GM12878 (cell line): Measurements from ENCODE around the gene MAN2C1. TPM values are rescaled to one million over a fixed set of nuclear protein-coding genes. Genes with fewer than 3 reads are reported as not detected.

ENCODE experiments used
- ATAC-seq: fragments of 200-7000 bp; cut with Tn5 transposase; 3 replicates; pipeline ENCODE4 v1.9.1; 2020; ENCODE audit warnings: mild to moderate bottlenecking, moderate library complexity
- BruUV-seq: library from RNA; stranded (reverse); fragments of 400-500 nt; replicated peaks from 2 replicates; lab custom pipeline; 2021; lab: Mats Ljungman, UMichigan
- CTCF ChIA-PET: fragments of 300-600 bp; sonication (Branson Sonifier 250); formaldehyde crosslinking; extraction: SDS; loops from one replicate; lab custom pipeline; 2021; ENCODE audit warnings: inconsistent platforms; lab: Yijun Ruan, JAX
- POLR2A ChIA-PET: fragments of 350-600 bp; formaldehyde crosslinking; extraction: SDS; loops from one replicate; lab custom pipeline; 2021; ENCODE audit warnings: inconsistent platforms; lab: Charles Lee
- RAD21 ChIA-PET: fragments of 300-600 bp; sonication (Branson Sonifier 250); formaldehyde crosslinking; loops from one replicate; lab custom pipeline; 2023; ENCODE audit warnings: antibody characterized with exemption; ENCODE audit not compliant: unreplicated experiment; lab: Charles Lee
- SMC1A ChIA-PET: fragments of 300-600 bp; sonication (Branson Sonifier 250); formaldehyde crosslinking; loops from one replicate; lab custom pipeline; 2023; ENCODE audit not compliant: unreplicated experiment, uncharacterized antibody; lab: Charles Lee
- DNase-seq: peaks from one replicate; pipeline ENCODE4 v3.0.0-alpha.2; 2011; ENCODE audit warnings: low read depth, low spot score
- FAIRE-seq: peaks from 3 replicates; lab custom pipeline; 2011; peaks lifted over from hg19 to GRCh38; lab: Jason Lieb, UNC
- H2AFZ ChIP-seq: 2 replicates; pipeline ENCODE4 v1.6.0; 2011; ENCODE audit warnings: low read depth, low read length, control low read depth; ENCODE audit not compliant: control insufficient read depth
- H3K27ac ChIP-seq: 2 replicates; pipeline ENCODE4 v1.5.1; 2011; ENCODE audit warnings: control low read depth; ENCODE audit not compliant: control insufficient read depth, insufficient read depth
- H3K27me3 ChIP-seq, 2 experiments: replicated peaks in 1 of 2; 2 replicates each; pipeline versions ENCODE4 v1.6.0 to v1.6.1; 2011; ENCODE audit warnings: low read length in 1 of 2; ENCODE audit not compliant: control insufficient read depth in 2 of 2, insufficient read depth in 2 of 2
- H3K36me3 ChIP-seq, 2 experiments: 2 replicates each; pipeline ENCODE4 v1.5.1; 2011; ENCODE audit warnings: low read length in 1 of 2; ENCODE audit not compliant: control insufficient read depth in 2 of 2, insufficient read depth in 2 of 2
- H3K4me1 ChIP-seq: 2 replicates; pipeline ENCODE4 v1.6.1; 2011; ENCODE audit warnings: mild to moderate bottlenecking, low read length, moderate library complexity, mixed read lengths; ENCODE audit not compliant: control insufficient read depth, insufficient read depth
- H3K4me2 ChIP-seq: 2 replicates; pipeline ENCODE4 v1.6.0; 2011; ENCODE audit warnings: control low read depth; ENCODE audit not compliant: control insufficient read depth, insufficient read depth
- H3K4me3 ChIP-seq: fragments of 200-600 bp; sonication (generic); 2 replicates; pipeline ENCODE4 v1.5.1; 2016
- H3K79me2 ChIP-seq: 2 replicates; pipeline ENCODE4 v1.6.0; 2011; ENCODE audit warnings: low read length; ENCODE audit not compliant: control insufficient read depth, insufficient read depth
- H3K9ac ChIP-seq: 2 replicates; pipeline ENCODE4 v1.8.0; 2011; ENCODE audit warnings: low read length, control low read depth, mixed read lengths; ENCODE audit not compliant: control insufficient read depth, insufficient read depth
- H3K9me3 ChIP-seq: replicated peaks from 3 replicates; pipeline ENCODE4 v1.5.1; 2011; ENCODE audit warnings: mild to moderate bottlenecking, low read length; ENCODE audit not compliant: control insufficient read depth, insufficient read depth
- H4K20me1 ChIP-seq: 2 replicates; pipeline ENCODE4 v1.6.0; 2011; ENCODE audit not compliant: control insufficient read depth, insufficient read depth
- ATF7 ChIP-seq: fragments of 450-650 bp; IDR thresholded peaks from 2 replicates; pipeline ENCODE4 v1.6.1; 2016; ENCODE audit warnings: low read depth, mild to moderate bottlenecking
- BACH1 ChIP-seq: fragments of 450-650 bp; IDR thresholded peaks from 2 replicates; pipeline ENCODE4 v1.6.1; 2017; ENCODE audit warnings: mild to moderate bottlenecking, borderline replicate concordance
- BMI1 ChIP-seq: fragments of 450-650 bp; IDR thresholded peaks from 2 replicates; pipeline ENCODE4 v1.6.1; 2016; ENCODE audit warnings: mild to moderate bottlenecking, moderate library complexity, borderline replicate concordance
- BRCA1 ChIP-seq: IDR thresholded peaks from 2 replicates; pipeline ENCODE4 v1.6.1; 2011; ENCODE audit warnings: low read depth, low read length, improper control_type of control experiment
- CEBPB ChIP-seq, 2 experiments: fragments of 150-350 bp in 1 of 2; IDR thresholded peaks; 2 replicates each; pipeline ENCODE4 v1.6.1; 2012 to 2014; ENCODE audit warnings: low read depth in 2 of 2, low read length in 2 of 2, borderline replicate concordance in 1 of 2, inconsistent platforms in 1 of 2
- ESRRA ChIP-seq: IDR thresholded peaks from 2 replicates; pipeline ENCODE4 v1.6.1; 2012; ENCODE audit warnings: mild to moderate bottlenecking, low read length, improper control_type of control experiment
- HDAC2 ChIP-seq: fragments of 200-600 bp; sonication (generic); IDR thresholded peaks from 2 replicates; pipeline ENCODE4 v1.6.1; 2017
- JUND ChIP-seq: IDR thresholded peaks from 2 replicates; pipeline ENCODE4 v1.6.1; 2012; ENCODE audit warnings: low read depth, mild to moderate bottlenecking, low read length, improper control_type of control experiment, moderate library complexity
- NFYB ChIP-seq: IDR thresholded peaks from 2 replicates; pipeline ENCODE4 v1.6.1; 2011; ENCODE audit warnings: low read depth, mild to moderate bottlenecking, low read length, improper control_type of control experiment, moderate library complexity; ENCODE audit not compliant: insufficient read depth
- NR2C2 ChIP-seq: IDR thresholded peaks from 2 replicates; pipeline ENCODE4 v1.6.1; 2011; ENCODE audit warnings: borderline replicate concordance, low read depth; ENCODE audit not compliant: control insufficient read depth, insufficient read length
- RAD21 ChIP-seq: IDR thresholded peaks from 2 replicates; pipeline ENCODE4 v1.6.1; 2011; ENCODE audit warnings: mild to moderate bottlenecking, low read depth, low read length, moderate library complexity; ENCODE audit not compliant: insufficient read depth
- RUNX3 ChIP-seq: IDR thresholded peaks from 2 replicates; pipeline ENCODE4 v1.6.1; 2012; ENCODE audit warnings: low read length, inconsistent platforms
- TCF3 ChIP-seq: IDR thresholded peaks from 2 replicates; pipeline ENCODE4 v1.6.1; 2012; ENCODE audit warnings: low read depth, mild to moderate bottlenecking, low read length, borderline replicate concordance; ENCODE audit not compliant: insufficient read depth
- ZBED1 ChIP-seq: IDR thresholded peaks from 2 replicates; pipeline ENCODE4 v1.6.1; 2016; ENCODE audit warnings: borderline replicate concordance
- WGBS: methylation state at CpG from one replicate; pipeline ENCODE4 v1.1.6; 2016; ENCODE audit warnings: low lambda C conversion rate; ENCODE audit not compliant: insufficient replicate concordance, insufficient coverage; ENCODE audit errors: missing lambda C conversion rate; 5-methylcytosine and 5-hydroxymethylcytosine counted together
- in situ Hi-C: fragments of 300-500 bp; cut with MboI; formaldehyde crosslinking; loops from 9 replicates; pipeline ENCODE4 v1.14.3; 2018; ENCODE audit warnings: mixed read lengths
- intact Hi-C: fragments of 100-400 bp; cut with micrococcal nuclease; formaldehyde crosslinking; loops from one replicate; pipeline ENCODE4 v1.14.2; 2022; ENCODE audit not compliant: unreplicated experiment
- polyA plus RNA-seq, 11 experiments: library from polyadenylated mRNA; depleted of rRNA in 4 of 11; unstranded in 6 of 11; stranded (reverse) in 5 of 11; fragments of >200 nt; fragmentation: Nextera tagmentation in 4 of 11; fragmentation: Illumina TruSeq in 1 of 11; extraction: Ambion mirVana in 4 of 11; extraction: Trizol in 1 of 11; gene quantifications; 1 replicate in 1 of 11; 2 replicates in 10 of 11; pipeline versions ENCODE4 v1.2.1 to v1.2.3, GENCODE V29; 2011 to 2016; ENCODE audit warnings: inconsistent platforms in 2 of 11, missing spikeins in 2 of 11, low read depth in 1 of 11
- total RNA-seq, 4 experiments: library from RNA; depleted of rRNA in 3 of 4; stranded (reverse); fragments of >200 nt in 3 of 4; fragmentation: Illumina TruSeq in 1 of 4; extraction: Trizol in 1 of 4; gene quantifications; 2 replicates each; pipeline versions ENCODE4 v1.2.1 to v1.2.3, GENCODE V29; 2013 to 2021
- TF ChIP-seq, protein P1 (sequence below): fragments of 450-650 bp; formaldehyde crosslinking; IDR thresholded peaks from 2 replicates; pipeline ENCODE4 v1.5.0; 2022; ENCODE audit warnings: mild to moderate bottlenecking, missing genetic modification characterization
- TF ChIP-seq, protein P2 (sequence below): fragments of 150-350 bp; IDR thresholded peaks from 2 replicates; pipeline ENCODE4 v1.6.1; 2014; ENCODE audit warnings: mild to moderate bottlenecking, low read depth, low read length
- TF ChIP-seq, protein P3 (sequence below): IDR thresholded peaks from 2 replicates; pipeline ENCODE4 v1.6.1; 2011; ENCODE audit warnings: borderline replicate concordance, low read depth, mild to moderate bottlenecking, moderate library complexity, low read length; ENCODE audit not compliant: insufficient read depth, poor library complexity, severe bottlenecking

The MAN2C1 gene
- total and polyA plus RNA-seq, 10 of the 15 experiments (the other 5 are each of a cell fraction or from before 2014, with no cell fraction given): 1.4 to 111 (median 42.2) TPM

DNA sequence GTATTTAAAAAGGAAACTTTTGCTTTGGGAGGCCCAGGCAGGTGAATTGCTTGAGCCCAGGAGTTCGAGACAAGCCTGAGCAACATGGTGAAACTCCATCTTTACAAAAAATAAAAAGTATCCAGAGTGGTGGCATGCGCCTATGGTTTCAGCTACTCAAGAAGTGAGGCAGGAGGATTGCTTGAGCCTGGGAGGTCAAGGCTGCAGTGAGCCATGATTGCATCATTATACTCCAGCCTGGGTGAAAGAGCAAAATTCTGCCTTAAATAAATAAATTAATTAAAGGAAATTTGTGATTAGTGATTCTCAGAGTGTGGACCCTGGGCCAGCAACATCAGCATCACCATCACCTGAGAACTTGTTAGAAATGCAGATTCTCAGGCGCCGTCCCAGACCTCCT lies 42.5 kb downstream of the MAN2C1 start:
- in situ Hi-C loops: no loop called here
- CTCF ChIA-PET: no interaction called here
- H3K4me2 ChIP-seq: no peak overlapping the region

DNA sequence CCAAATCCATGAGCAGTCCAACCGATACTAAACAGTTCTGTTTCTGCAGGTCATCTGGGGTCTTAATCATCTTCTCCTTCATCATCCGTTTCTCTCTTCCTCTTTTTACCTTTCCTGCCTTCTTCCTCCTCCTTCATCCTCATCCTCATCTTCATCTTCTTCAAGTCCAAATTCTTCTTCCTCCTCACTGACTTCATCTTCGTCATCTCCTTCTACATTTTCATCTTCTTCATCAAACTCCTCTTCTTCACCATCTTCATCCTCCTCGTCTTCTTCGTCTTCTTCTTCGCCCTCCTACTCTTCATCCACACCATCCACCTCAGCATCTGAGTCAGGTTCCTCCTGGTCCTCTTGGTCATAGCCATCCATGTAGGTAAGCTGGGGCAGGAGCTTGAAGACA lies 46.7 kb downstream of the MAN2C1 start:
- ChIA-PET CTCF (no interaction called here), RAD21 (no interaction called here), SMC1A (no interaction called here), POLR2A (no interaction called here)
- ATAC-seq (no peak), FAIRE-seq (no peak), DNase-seq (no peak)
- Histone ChIP-seq H4K20me1 (no peaks in the 10 kb centered on the region), H2AFZ (no peak overlapping the region), H3K4me2 (no peak overlapping the region), H3K4me3 (no peak overlapping the region), H3K4me1 (no peaks in the 10 kb centered on the region), H3K79me2 (no peaks in the 10 kb centered on the region), H3K36me3 (no peaks in the 10 kb centered on the region), H3K9me3 (no peaks in the 10 kb centered on the region), H3K9ac (no peak overlapping the region), H3K27me3 (no peaks in the 10 kb centered on the region), H3K27ac (no peak overlapping the region)
- in situ Hi-C loops: no loop called here
- TF ChIP-seq RUNX3 (no peak), ESRRA (no peak), ZBED1 (no peak), CEBPB (IDR thresholded peaks at IDR 0.05; ENCODE audit: borderline replicate concordance in 1 of 2, low read depth in 2 of 2, low read length in 2 of 2) (no peak)
- TF ChIP-seq, protein P1, sequence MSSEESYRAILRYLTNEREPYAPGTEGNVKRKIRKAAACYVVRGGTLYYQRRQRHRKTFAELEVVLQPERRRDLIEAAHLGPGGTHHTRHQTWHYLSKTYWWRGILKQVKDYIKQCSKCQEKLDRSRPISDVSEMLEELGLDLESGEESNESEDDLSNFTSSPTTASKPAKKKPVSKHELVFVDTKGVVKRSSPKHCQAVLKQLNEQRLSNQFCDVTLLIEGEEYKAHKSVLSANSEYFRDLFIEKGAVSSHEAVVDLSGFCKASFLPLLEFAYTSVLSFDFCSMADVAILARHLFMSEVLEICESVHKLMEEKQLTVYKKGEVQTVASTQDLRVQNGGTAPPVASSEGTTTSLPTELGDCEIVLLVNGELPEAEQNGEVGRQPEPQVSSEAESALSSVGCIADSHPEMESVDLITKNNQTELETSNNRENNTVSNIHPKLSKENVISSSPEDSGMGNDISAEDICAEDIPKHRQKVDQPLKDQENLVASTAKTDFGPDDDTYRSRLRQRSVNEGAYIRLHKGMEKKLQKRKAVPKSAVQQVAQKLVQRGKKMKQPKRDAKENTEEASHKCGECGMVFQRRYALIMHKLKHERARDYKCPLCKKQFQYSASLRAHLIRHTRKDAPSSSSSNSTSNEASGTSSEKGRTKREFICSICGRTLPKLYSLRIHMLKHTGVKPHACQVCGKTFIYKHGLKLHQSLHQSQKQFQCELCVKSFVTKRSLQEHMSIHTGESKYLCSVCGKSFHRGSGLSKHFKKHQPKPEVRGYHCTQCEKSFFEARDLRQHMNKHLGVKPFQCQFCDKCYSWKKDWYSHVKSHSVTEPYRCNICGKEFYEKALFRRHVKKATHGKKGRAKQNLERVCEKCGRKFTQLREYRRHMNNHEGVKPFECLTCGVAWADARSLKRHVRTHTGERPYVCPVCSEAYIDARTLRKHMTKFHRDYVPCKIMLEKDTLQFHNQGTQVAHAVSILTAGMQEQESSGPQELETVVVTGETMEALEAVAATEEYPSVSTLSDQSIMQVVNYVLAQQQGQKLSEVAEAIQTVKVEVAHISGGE (CRISPR knock-in tag): no peak
- TF ChIP-seq, protein P2, sequence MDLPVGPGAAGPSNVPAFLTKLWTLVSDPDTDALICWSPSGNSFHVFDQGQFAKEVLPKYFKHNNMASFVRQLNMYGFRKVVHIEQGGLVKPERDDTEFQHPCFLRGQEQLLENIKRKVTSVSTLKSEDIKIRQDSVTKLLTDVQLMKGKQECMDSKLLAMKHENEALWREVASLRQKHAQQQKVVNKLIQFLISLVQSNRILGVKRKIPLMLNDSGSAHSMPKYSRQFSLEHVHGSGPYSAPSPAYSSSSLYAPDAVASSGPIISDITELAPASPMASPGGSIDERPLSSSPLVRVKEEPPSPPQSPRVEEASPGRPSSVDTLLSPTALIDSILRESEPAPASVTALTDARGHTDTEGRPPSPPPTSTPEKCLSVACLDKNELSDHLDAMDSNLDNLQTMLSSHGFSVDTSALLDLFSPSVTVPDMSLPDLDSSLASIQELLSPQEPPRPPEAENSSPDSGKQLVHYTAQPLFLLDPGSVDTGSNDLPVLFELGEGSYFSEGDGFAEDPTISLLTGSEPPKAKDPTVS: no peak
- intact Hi-C loops: no loop called here
- 43% methylated on average over 6 of the region's 6 CpGs for WGBS
- BruUV-seq: no TSS peak

More for the DNA sequence above, 42.5 kb downstream of the MAN2C1 start:
- no peak for TF ChIP-seq BACH1
- TF ChIP-seq, protein P3, sequence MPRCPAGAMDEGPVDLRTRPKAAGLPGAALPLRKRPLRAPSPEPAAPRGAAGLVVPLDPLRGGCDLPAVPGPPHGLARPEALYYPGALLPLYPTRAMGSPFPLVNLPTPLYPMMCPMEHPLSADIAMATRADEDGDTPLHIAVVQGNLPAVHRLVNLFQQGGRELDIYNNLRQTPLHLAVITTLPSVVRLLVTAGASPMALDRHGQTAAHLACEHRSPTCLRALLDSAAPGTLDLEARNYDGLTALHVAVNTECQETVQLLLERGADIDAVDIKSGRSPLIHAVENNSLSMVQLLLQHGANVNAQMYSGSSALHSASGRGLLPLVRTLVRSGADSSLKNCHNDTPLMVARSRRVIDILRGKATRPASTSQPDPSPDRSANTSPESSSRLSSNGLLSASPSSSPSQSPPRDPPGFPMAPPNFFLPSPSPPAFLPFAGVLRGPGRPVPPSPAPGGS: no peak
- TF ChIP-seq ATF7: no peak
- no peak for TF ChIP-seq NR2C2
- no peak for TF ChIP-seq RAD21
- TF ChIP-seq HDAC2: no peak
- TF ChIP-seq TCF3: no peak
- TF ChIP-seq BMI1: no peak
- TF ChIP-seq BRCA1: no peak
- TF ChIP-seq NFYB: no peak
- TF ChIP-seq JUND: no peak
- TF ChIP-seq, all 136 proteins: peak for 0
- Histone ChIP-seq H3K9me3 (no peaks in the 10 kb centered on the region), H3K9ac (no peak overlapping the region), H3K4me3 (no peak overlapping the region), H3K36me3 (no peaks in the 10 kb centered on the region), H2AFZ (no peak overlapping the region), H3K4me1 (no peaks in the 10 kb centered on the region), H3K79me2 (no peaks in the 10 kb centered on the region), H4K20me1 (no peaks in the 10 kb centered on the region), H3K27me3 (no peaks in the 10 kb centered on the region), H3K27ac (no peak overlapping the region)
- no TSS peak for BruUV-seq
- ATAC-seq (no peak), FAIRE-seq (no peak), DNase-seq (no peak)
- POLR2A ChIA-PET: no interaction called here
- intact Hi-C loops: no loop called here
- WGBS: 32% methylated on average over 4 of the region's 4 CpGs
- SMC1A ChIA-PET: no interaction called here
- RAD21 ChIA-PET: no interaction called here
